ENCODE results near the gene SLC30A5.

- no peak for TF ChIP-seq NBN (IDR thresholded peaks at IDR 0.05)
- TF ChIP-seq POLR2A (IDR thresholded peaks at IDR 0.05; ENCODE audit: low read depth, low read length): no peak
- no peak for TF ChIP-seq CREB1 (IDR thresholded peaks at IDR 0.05; ENCODE audit: low read depth)
Measured at GRCh38 chr5:69158039-69158438, 64.2 kb downstream of the SLC30A5 start.

Measured in GM12878 (cell line).